Measurements from ENCODE around the gene STXBP5.

STXBP5 gene

DNA sequence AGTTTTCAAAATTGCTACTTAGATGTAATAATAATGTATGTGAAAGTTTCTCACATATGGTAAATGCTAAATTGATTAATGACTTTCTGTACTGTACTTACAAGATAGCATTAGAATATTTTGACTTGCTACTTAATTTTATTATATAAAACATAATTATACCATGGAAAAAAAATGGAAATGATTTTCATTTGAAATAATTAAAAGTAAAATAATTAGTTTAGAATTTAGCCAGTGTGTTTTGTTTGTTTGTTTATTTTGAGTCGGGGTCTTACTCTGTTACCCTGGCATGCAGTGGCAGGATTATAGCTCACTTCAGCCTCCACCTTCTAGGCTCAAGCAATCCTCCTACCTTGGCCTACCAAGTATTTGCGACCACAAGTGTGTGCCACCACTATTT lies 7.1 kb downstream of the STXBP5 start:
- no peak for DNase-seq (ENCODE audit: low spot score)

DNA sequence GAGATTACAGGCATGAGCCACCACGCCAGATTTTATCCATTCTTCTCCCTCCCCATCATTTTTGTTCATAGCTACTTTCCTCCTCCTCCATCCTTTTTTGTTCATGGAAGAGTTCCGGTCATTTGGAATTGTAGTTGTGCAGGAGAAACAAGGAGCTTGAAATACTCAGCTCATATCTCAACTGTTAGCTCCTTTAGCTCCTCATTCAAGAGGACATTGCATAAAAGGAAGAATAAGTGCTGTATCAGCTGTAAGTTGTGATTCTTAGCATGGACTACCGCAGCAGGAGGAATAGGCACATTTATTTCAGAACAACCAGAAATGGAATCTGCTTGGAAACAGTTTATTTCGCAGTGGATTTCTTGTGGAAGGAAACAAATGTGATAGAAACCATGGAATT lies 7.6 kb downstream of the STXBP5 start:
- peak; percentile 8 for DNase-seq (ENCODE audit: low spot score)

DNA sequence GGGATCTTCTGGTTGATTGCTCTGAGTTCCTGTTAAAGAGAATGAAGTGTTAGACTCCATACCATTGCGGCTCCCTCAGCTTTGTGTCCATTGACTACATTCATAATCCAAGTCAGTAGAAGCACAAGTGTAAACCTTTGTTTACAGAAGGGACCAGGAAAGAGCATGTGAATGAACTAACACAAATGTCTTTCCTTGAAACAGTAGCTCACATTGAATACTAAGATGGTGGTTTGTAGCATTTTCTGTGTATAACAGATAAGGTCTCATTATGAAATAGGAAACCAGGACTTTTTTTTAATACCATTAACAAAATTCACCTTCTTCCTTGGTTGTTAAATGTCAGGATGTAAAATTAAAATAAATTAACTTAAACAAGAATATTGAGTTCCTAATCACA lies 8.4 kb downstream of the STXBP5 start:
- peak; percentile 6 for DNase-seq (ENCODE audit: low spot score)

DNA sequence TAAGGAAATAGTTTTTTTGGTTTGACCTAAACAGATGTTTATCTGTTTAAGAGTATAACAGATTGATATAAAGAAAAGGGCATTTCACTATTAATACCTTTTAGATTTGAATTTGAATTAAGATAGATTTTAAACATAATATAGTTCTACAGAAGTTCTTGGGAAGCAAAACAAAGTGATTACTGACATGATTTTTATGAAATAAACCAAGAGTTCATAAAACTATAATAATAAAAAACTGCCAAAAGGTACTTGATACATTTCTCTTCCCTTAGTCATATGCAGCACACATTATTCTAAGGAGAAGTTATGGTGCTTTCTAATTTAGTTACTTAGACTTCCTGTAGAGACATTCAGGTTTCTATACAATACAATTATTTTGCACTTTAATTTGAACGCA lies 9.6 kb downstream of the STXBP5 start:
- no peak for DNase-seq (ENCODE audit: low spot score)

DNA sequence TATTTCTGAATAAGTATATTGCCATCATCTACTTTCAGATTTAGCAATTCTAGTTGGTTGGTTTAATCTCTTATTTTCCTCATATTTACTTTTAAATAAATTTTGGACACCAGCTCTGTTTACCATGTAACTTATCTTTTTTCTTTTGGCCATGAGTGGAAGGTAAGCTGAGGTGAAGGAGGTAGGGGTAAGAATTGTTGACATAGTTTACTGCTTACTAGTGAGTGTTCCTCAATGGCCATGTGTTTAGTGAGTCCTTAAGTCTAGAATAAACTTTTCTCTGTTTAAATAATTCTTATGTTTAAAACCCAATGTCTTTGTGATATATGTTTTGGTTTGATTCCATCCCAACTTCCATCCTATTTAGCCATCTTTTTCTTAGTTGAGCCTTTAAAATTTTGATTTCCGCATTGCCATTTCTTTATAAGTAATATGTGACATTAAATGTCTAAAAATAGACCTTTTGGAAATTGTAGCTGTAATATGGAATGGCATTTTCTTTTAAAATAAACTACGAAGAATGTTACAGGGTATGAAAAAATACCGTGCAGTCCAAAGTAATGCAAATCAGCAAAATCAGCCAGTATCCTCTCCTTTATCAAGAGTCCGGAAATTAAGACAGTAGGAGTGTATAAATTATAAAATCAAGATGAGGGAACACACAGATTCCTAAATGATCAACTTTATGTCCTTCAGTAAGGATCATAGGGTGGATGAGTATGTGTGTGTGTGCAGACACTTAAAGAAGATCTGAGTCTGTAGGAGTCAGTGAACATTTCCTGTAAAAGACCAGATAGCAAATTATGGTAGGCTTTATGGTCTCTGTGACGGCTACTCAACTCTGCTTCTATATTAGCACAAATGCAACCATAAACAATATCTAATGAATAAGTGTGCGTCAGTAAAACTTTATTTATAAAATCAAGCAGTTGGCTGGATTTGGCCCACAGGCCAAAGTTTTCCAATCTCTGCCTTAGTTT lies 10.3 kb downstream of the STXBP5 start:
- no peak for DNase-seq (ENCODE audit: low spot score)

DNA sequence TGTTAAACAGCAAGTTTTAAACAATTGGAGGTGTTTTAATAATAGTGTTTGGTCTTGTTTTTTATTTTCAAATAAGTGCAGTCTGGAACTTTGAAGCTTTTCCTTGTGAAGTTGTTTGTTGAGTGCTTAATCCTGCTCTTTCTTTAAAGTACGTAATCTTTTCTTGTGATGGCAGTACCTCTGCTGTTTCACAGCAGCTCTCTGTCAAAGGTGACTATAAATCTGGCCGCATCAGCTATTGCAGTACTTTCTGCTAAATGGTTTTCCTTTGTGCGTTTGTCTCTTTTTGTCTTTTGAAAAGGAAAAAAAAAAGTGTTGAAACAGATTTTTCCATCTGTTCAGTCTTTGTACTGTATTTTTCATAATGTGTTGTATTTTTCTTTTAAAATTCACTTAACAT lies 12.7 kb downstream of the STXBP5 start:
- DNase-seq (ENCODE audit: low spot score): no peak

DNA sequence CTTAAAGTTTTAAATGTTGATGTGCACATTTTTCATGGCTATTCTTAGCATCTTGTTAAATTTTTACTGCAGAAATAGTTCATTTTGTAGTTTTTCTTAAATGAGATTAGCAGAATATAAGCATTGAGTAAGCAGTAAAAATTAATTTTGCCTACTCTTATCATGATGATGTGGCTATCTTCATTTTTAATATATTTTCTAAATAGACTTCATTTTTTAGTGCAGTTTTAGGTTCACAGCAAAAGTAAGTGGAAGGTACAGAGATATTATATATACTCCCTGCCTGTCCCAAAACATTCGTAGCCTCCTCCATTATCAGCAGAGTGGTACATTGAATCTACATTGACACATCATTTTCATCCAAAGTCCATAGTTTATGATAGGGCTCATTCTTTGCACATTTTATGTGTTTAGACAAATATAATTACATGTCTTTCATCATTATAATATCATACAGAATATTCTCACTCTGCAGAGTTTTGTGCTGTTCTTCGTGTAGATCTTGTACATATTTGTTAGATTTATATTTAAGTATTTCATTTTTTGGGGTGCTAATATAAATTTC lies 13.7 kb downstream of the STXBP5 start:
- no peak for DNase-seq (ENCODE audit: low spot score)

DNA sequence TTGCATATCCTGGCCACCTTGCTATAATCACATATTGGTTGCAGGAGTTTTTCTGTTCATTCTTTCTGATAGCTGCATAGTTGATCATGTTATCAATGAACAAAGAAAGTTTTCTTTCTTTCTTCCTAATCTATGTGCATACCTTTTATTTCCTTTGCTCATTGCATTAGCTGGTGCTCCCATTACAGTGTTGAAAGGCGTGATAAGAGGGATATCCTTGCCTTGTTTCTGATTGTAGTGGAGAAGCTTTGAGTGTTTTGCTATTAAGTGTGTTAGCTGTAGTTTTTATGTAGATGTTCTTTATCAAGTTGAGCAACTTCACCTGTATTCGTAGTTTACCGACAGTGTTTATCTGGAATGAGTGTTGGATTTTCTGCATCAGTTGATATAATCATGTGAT lies 14.6 kb downstream of the STXBP5 start:
- DNase-seq (ENCODE audit: low spot score): no peak

DNA sequence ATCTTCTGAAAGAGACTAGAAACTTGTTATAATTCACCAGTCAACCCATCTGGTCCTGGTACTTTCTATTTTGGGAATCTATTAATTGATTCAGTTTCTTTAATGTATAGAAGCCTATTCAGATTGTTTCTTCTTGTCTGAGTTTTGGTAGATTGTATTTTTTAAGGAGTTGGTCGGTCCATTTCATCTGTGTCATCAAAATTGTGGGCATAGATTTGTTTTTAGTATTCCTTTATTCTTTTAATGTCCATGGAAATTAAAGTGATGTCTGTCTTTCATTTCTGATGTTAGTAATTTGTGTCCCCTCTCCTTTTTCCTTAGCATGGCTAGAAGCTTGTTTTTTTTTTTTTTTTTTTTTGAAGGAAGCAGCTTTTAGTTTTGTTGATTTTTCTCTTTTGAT lies 15.2 kb downstream of the STXBP5 start:
- DNase-seq (ENCODE audit: low spot score): no peak

DNA sequence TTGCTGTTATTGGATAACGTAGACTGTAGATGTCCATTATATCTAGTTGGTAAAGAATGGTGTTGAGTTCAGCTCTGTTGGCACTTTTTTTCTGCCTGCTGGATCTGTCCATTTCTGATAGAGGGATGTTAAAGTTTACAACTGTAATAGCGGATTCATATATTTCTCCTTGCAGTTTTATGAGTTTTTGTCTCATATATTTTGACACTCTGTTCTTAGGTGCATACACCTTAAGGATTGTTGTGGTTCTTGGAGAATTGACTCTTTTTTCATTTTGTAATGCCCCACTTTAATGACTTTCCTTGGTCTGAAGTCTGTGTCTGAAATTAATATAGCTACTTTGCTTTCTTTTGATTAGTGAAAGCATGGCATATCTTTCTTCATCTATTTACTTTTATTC lies 16.1 kb downstream of the STXBP5 start:
- no peak for DNase-seq (ENCODE audit: low spot score)

DNA sequence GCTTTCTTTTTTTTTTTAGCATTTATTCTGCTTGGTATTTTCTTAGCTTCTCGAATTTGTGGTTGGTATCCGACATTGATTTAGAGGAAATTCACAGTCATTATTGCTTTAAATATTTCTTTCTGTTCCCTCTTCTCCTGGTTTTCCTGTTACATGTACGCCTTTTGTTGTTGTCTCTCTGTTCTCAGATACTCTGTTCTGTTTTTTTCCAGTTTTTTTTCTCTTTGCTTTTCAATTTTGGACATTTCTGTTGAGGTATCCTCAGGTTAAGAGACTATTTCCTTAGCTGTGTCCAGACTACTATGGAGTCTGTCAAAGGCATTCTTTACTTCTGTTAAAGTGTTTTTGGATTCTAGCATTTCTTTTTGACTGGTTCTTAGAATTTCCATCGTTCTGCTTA lies 17.5 kb downstream of the STXBP5 start:
- DNase-seq (ENCODE audit: low spot score): no peak

DNA sequence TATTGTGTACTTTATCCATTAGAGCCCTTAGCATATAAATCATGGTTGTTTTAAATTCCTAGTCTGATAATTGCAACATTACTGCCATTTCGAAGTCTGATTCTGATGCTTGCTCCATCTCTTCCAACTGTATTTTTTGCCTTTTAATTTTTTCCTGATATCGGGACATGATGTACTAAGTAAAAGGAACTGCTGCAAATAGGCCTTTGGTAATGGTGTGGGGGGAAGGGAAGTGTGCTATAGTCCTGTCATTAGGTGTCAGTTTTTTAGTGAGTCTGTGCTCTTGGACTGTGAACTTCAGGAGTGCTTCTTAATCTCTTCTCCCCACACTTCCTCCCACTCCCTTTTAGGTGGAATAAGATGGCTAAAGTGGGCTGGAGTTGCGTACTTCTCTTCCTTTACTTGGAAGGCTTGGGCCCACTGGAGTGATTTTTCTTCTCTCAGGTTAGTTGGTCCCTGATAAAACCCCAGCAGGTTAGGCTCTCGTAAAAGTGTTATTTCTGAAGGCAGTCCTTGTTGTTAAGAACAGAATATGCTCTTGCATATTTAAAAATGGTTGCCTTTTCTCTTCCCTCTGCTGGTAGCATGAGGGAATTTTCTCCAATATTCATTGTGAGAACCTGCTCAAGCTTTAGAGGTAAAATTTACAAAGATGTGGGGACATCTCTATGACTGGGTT lies 18.1 kb downstream of the STXBP5 start:
- DNase-seq (ENCODE audit: low spot score): no peak

DNA sequence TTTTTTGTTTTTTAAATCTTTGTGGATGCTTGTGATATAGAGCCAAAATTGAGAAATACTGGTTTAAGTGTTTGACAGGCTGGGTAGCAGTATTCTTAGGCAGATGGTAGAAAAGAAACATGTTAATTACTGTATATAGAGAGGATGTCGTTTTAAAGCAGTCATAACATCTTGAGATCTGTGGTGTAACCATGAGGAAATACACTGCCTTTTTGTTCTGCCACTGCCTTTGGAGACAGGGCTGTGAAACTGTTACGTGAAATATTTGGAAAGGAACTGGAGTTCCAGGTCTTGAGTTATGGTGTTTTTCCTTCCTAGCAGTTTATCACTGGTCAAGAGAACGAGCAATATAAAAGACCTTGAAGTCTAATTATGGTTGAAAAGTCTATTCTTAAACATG lies 19.5 kb downstream of the STXBP5 start:
- no peak for DNase-seq (ENCODE audit: low spot score)

DNA sequence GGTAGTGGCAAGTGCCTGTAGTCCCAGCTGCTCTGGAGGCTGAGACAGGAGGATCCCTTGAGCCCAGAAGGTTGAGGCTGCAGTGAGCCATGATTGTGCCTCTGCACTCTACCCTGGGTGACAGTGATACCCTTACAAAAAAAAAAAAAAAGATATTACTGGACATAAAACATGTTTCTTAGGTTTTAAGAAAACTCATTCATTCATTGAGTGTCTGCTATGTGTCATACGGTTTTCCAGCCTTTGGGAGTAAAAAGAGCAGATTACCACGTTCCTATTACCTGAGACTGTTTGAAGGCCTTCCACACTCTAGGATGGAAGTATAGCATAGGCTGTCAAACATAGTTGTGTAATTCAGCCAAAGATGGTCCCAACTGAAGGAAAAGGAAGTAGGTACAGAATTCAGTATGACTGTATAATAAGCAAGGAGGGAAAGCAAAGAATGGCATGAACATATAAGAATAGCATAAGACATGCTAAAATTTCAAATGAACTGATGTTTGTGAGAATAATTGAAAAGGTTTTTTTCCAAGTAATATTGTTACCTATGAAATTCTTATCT lies 22.0 kb downstream of the STXBP5 start:
- DNase-seq (ENCODE audit: low spot score): no peak

DNA sequence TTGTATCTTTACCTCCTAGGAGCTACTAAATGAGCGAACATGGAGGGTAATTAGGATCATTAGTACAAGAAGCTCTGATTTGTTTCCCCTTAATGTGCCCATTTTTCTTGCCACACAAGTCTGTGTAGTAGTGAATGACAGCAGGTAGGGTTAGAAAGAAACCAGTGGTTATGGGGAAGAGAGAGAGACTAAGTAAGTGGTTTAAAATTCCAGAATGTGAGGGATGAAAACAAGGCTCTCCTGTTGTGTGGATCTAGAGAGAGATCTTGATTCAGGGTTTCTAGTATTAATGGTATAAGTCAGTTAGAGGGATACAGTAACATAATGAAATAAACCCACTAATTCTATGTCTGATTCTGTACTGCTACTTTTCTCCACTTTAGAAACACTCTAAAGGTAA lies 22.7 kb downstream of the STXBP5 start:
- DNase-seq (ENCODE audit: low spot score): no peak

DNA sequence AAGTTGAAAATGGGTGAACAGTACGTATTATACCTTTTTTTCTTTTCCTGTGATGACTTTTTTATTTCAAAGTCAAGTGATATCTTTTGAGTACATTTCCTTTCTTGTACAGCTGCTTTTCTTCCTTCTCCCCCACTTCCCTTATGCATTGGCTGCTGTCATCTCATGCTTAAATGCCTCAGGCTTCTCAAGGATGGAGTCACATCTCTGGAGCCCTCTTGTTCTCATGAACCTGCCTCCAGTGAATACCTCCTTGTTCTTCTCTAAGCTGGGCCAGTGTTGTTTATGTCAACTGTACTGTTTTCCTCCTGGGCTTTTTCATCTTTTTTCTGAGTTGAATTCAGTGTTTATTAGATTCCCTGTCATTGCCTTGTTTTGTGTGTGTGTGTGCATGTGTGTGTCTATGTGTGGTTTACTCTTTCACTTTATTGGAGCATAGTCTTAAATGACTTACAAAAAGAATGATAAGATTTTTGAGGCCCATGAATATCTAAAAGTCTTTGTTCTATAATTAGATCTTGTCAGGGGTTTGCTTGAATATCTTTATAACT lies 23.6 kb downstream of the STXBP5 start:
- no peak for DNase-seq (ENCODE audit: low spot score)

DNA sequence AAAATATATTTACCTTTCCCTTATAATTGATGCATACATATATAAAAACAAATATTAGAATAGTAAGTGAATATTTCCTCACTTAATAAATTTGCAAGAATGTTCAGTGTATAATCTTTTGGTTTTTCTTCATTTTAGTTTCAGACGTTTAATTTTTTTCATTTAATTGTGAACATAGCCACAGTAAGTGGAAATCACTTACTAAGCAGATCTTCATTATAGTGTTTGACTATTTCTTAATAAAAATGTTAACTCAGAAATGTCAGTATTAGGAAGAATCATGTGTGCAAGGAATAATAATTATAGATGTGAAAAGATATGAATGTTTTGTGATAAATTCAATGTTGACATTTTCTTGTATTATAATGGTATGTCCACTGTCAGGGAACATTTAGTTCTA lies 27.4 kb downstream of the STXBP5 start:
- no peak for DNase-seq (ENCODE audit: low spot score)

DNA sequence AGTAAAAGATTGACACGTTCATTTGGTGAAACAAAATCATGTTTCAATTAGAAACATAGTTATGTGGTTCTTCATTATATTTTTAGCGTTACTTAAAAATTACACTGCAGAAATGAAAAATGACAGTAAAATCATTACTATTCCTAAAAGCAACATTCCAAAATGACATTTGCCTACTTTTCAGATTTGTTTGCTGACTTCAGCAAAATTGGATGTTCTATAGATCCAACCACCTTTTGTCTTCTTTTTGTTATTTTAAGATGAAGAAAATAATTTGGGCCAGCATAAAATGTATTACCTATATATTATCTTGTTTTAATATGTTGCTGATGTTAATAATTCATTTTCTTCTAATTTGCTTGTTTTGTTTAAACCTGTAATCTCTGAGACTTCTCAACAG lies 30.5 kb downstream of the STXBP5 start:
- no peak for DNase-seq (ENCODE audit: low spot score)

DNA sequence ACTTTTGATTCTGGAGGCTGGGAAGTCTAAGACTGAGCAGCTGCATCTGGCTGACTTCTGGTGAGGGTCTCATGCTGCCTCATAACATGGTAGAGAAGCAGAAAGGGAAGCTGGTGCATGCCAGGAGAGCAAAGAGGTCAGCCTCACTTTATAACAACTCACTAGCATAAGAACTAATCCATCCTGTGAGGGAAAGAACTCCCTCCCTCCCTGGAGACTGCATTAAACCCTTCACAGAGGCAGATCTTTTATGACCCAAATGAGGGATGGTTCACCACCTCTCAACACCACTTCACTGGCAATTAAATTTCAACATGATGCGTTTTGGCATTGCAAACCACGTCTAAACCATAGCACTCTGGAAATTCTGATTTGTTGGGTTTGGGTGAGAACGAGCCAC lies 33.9 kb downstream of the STXBP5 start:
- DNase-seq (ENCODE audit: low spot score): no peak

DNA sequence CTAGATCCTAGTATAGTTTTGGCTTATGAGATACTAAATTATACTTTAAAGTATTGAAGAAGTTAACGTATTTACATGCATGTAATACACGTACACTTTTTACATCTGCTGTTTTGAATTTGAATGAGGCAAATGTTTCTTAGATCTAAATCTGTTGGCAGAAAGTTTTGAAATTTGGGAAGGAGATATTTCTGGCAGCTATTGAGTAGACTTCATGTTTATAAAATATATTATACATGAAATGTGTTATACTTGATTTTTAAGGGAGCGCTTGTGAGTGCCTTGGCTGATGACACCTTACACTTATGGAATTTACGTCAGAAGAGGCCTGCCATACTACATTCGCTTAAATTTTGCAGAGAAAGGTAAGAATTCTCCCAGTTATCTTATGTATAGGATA lies 34.7 kb downstream of the STXBP5 start:
- DNase-seq (ENCODE audit: low spot score): no peak

DNA sequence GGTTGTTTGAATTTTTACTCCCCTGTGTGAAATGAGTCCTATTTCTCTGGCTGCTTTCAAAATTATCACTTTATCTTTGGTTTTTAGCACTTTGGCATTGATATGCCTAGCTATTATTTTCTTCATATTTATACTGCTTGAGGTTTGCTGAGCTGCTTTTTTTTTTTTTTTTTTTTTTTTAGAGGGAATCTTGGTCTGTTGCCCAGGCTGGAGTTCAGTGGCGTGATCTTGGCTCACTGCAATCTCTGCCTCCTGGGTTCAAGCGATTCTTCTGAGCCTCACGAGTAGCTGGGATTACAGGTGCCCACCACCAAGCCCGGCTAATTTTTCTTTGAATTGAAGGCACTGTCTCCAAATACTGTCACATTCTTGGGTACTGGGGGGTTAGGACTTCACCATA lies 40.6 kb downstream of the STXBP5 start:
- DNase-seq (ENCODE audit: low spot score): no peak

DNA sequence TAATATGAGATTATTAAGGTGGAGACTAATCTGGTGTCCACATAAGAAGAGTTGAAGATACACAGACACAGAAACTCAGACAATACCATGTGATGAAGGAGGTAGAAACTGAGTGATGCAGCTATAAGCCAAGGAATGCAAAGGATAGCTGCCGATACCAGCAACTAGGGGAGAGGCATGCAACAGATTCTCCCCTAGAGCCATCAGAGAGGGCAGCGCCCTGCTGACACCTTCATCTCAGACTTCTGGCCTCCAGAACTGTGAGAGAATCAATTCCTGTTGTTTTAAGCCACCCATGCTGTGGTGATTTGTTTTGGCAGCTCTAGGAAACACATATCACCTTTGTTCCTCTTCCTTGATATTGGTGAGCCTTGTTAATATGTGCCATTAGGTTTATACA lies 41.5 kb downstream of the STXBP5 start:
- DNase-seq (ENCODE audit: low spot score): no peak
